SHP77 (cell line): ENCODE results near the gene IL34.

Source experiments
- DNase-seq, 2 experiments: peaks; one replicate each; lab custom pipeline; 2025; lab: John Stamatoyannopoulos, UW

IL34 gene

GRCh38 chr16:70702624-70703023, 56.3 kb downstream of the IL34 start:
- DNase-seq = peak; percentile 61 to 64

DNA sequence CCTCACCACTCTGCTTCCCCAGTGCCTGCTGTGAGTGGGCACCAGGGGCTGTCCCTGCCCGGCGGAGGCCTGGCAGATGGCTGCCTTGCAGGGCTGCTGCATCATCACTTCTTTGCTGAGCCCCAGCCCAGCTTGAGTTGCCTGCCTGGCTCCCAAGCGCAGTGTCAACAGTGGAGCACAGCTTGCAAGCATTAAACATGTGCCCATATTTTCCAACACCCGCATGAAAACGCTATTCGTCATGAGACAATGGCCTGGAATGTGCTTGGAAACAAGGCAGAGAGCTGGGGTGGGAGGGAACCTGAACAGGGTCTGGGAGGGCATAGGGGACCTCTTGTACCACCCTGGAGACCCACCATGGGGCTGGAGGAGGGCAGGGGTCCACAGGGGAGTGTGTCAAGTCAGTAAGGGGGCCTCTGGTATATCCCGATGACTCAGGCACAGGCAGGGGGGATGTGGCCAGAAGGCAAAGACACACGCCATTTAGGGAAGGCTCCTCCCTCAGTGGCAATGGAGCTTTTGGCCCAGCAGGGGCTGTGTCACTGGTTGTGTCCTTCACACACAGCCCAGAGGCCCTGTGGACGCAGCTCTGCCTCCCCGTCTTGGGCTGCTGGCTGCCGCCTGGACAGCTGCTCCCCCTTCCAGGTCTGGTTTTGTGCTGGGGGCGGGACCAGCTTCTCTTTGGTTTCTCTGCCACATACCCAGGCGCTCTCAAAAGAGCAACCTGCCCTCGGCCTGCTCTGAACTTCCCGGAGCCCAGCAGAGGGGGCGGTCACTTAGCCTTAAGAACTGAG, 56.9 kb downstream of the IL34 start:
- DNase-seq = peak; percentile 93 to 96

- peak in 1 of 2 experiments; percentile 65 for DNase-seq
Measured at GRCh38 chr16:70703835-70704381, 57.5 kb downstream of the IL34 start.

DNA sequence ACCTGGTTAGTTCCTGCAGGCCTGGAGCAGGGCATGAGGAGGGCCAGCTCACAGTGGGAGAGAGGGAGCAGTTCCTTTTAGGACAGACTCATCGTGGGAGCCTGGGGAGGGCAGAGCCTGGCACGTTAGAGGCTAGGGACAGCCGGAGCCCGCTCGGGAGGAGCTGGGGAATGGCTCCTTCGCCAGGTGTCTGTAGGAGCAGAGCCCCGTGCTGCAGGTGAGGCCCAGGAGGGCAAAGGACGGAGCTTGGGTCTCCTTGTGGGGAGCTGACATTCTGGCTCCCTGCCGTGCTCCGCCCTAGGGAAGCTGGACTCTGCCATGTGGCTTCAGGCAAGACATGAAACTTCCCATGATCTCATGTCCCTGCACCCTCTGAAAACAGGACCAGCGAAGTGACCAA, 58.2 kb downstream of the IL34 start:
- peak in 1 of 2 experiments; percentile 50 for DNase-seq

- DNase-seq = no peak
Measured at GRCh38 chr16:70705056-70705455, 58.7 kb downstream of the IL34 start.

- no peak for DNase-seq
Measured at GRCh38 chr16:70706948-70707465, 60.6 kb downstream of the IL34 start.

DNA sequence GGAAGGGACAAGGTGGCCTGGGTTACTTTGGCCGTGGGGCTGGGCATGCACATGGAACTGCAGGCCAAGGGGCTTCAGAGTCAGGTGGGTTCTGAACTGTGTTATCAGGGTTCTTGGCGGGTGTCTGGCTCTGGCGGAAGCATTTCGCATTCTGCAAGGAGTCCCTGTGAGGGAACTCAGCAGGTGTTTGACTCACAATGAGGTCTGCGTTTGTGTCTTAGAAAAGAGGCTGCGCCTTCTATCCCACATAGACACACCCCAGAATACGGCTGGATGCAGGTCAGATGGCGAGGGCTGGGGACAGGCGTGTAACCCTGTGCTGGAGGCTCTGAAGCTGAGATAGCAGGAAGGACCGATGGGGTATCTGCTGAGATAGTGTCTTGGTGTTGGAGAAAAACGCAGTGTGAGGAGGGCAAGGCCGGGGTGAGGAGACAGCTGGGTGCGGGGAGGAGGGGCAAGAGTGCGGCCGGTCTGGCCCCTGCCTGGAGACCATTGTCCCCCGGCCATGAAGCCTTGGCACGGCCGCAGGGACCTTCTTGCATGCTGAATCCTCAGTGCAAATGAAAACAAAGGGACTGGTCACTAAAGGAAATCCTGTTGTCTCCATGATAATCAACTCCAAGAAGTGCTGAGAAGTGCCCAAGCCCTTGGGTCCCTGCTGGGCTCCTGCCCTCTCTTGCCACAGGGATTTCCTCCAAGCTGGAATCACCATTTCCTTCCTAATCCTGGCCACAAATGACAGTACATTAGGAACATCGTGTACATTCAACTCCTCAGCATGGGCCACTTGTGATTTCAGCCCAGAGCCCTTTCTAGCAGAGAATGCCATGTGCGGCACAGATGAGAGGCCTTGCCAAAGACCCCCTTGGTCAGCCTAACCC, 62.2 kb downstream of the IL34 start:
- DNase-seq = no peak

GRCh38 chr16:70709457-70709856, 63.1 kb downstream of the IL34 start:
- no peak for DNase-seq

DNA sequence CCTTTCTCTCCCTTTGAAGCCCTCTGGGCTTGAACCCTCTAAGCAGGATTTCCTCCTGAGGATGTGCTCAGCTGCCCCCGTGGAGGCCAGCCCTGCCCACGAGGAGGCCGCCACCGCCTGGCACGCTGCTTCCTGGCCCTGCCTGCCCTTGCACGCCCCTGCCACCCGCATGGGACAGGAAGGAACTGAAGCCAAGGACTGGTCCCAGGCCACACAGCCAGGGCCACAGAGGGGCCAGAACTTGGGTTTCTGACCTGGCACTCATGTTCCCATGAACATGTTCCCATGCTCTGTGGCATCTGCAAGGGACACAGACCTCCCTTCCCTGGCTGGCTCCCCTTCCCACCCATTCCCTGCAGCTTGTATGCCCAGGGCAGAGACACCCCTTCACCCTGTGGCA, 63.6 kb downstream of the IL34 start:
- DNase-seq = no peak
